CD14-positive monocyte (primary cell): Measurements from ENCODE around the gene UBE2D1. TPM values are rescaled to one million over a fixed set of nuclear protein-coding genes. Genes with fewer than 3 reads are reported as not detected.

Experiments
- DNase-seq, 3 donors: peaks; one replicate each; pipeline ENCODE4 v3.0.0-alpha.2; 2011 to 2022
- H2AFZ ChIP-seq: 2 replicates; pipeline ENCODE4 v1.6.0; 2012; ENCODE audit warnings: mild to moderate bottlenecking, low read depth, low read length, inconsistent platforms; ENCODE audit not compliant: insufficient read depth, poor library complexity, severe bottlenecking
- H3K27ac ChIP-seq, 2 donors: 1 replicate in 1 of 2; 2 replicates in 1 of 2; pipeline ENCODE4 v1.5.1; 2012 to 2013; ENCODE audit warnings: low read length in 2 of 2, control low read depth in 1 of 2, inconsistent platforms in 1 of 2, low read depth in 1 of 2, mild to moderate bottlenecking in 1 of 2
- H3K27me3 ChIP-seq, 2 donors: one replicate each; pipeline versions ENCODE4 v1.6.0 to v1.6.1; 2011 to 2013; ENCODE audit warnings: low read length in 2 of 2; ENCODE audit not compliant: control insufficient read depth in 2 of 2, insufficient read depth in 2 of 2
- H3K36me3 ChIP-seq, 2 donors: replicated peaks in 1 of 2; 1 replicate in 1 of 2; 2 replicates in 1 of 2; pipeline versions ENCODE4 v1.5.1 to v1.6.1; 2012 to 2013; ENCODE audit warnings: low read length in 2 of 2, control low read depth in 1 of 2, inconsistent platforms in 1 of 2, mild to moderate bottlenecking in 1 of 2; ENCODE audit not compliant: insufficient read depth in 2 of 2, control insufficient read depth in 1 of 2
- H3K4me1 ChIP-seq, 2 donors: 1 replicate in 1 of 2; 2 replicates in 1 of 2; pipeline versions ENCODE4 v1.5.1 to v1.6.1; 2012 to 2013; ENCODE audit warnings: low read length in 2 of 2, control low read depth in 1 of 2, inconsistent platforms in 1 of 2, mild to moderate bottlenecking in 1 of 2, moderate library complexity in 1 of 2; ENCODE audit not compliant: insufficient read depth in 2 of 2, control insufficient read depth in 1 of 2
- H3K4me2 ChIP-seq: replicated peaks from 2 replicates; pipeline ENCODE3; 2012; ENCODE audit warnings: low read length, moderate library complexity, mild to moderate bottlenecking; ENCODE audit not compliant: poor library complexity, severe bottlenecking; ENCODE audit errors: extremely low read depth
- H3K4me3 ChIP-seq, 3 experiments: fragments of 200-600 bp in 1 of 3; sonication (generic) in 1 of 3; replicated peaks in 1 of 3; 1 replicate in 2 of 3; 2 replicates in 1 of 3; pipeline ENCODE4 v1.5.1; 2011 to 2013; ENCODE audit warnings: low read length in 3 of 3, mild to moderate bottlenecking in 3 of 3, control low read depth in 2 of 3, low read depth in 2 of 3, inconsistent platforms in 1 of 3, moderate library complexity in 1 of 3
- H3K79me2 ChIP-seq: 2 replicates; pipeline ENCODE4 v1.6.0; 2012; ENCODE audit warnings: mild to moderate bottlenecking, control low read depth, inconsistent platforms, low read length, moderate library complexity; ENCODE audit not compliant: insufficient read depth
- H3K9ac ChIP-seq: 2 replicates; pipeline ENCODE4 v1.6.0; 2017; ENCODE audit warnings: low read length, mild to moderate bottlenecking; ENCODE audit not compliant: insufficient read depth, poor library complexity, severe bottlenecking
- H3K9me3 ChIP-seq, 2 donors: replicated peaks in 1 of 2; 1 replicate in 1 of 2; 2 replicates in 1 of 2; pipeline versions ENCODE4 v1.5.1 to v1.6.1; 2012 to 2013; ENCODE audit warnings: low read length in 2 of 2, control low read depth in 1 of 2; ENCODE audit not compliant: control insufficient read depth in 1 of 2, insufficient read depth in 1 of 2
- H4K20me1 ChIP-seq: 2 replicates; pipeline ENCODE4 v1.6.0; 2012; ENCODE audit warnings: mild to moderate bottlenecking, low read length, control low read depth, moderate library complexity; ENCODE audit not compliant: insufficient read depth
- H3K27ac Mint-ChIP-seq, 7 donors: one replicate each; pipeline ENCODE4 v1.8.0; 2020; ENCODE audit warnings: mild to moderate bottlenecking in 7 of 7, mixed read lengths in 7 of 7, moderate library complexity in 6 of 7, inconsistent platforms in 2 of 7
- H3K27me3 Mint-ChIP-seq, 3 donors: one replicate each; pipeline ENCODE4 v1.8.0; 2021 to 2022; ENCODE audit warnings: low read depth in 3 of 3, mild to moderate bottlenecking in 3 of 3, mixed read lengths in 3 of 3, moderate library complexity in 3 of 3, inconsistent platforms in 1 of 3
- H3K36me3 Mint-ChIP-seq, 2 donors: one replicate each; pipeline ENCODE4 v1.8.0; 2020; ENCODE audit warnings: mixed read lengths in 2 of 2, inconsistent platforms in 1 of 2, mild to moderate bottlenecking in 1 of 2
- H3K4me1 Mint-ChIP-seq: one replicate; pipeline ENCODE4 v1.8.0; 2020; ENCODE audit warnings: mild to moderate bottlenecking, mixed read lengths
- H3K4me3 Mint-ChIP-seq, 2 donors: one replicate each; pipeline ENCODE4 v1.8.0; 2020; ENCODE audit warnings: mild to moderate bottlenecking in 2 of 2, mixed read lengths in 2 of 2, moderate library complexity in 1 of 2
- H3K9me3 Mint-ChIP-seq, 7 donors: one replicate each; pipeline ENCODE4 v1.8.0; 2020 to 2022; ENCODE audit warnings: mixed read lengths in 7 of 7, mild to moderate bottlenecking in 6 of 7, moderate library complexity in 6 of 7, inconsistent platforms in 2 of 7
- CTCF ChIP-seq: fragments of 200-600 bp; IDR thresholded peaks from one replicate; pipeline ENCODE4 v1.8.0; 2022; ENCODE audit warnings: antibody characterized with exemption, mild to moderate bottlenecking
- WGBS: methylation state at CpG from one replicate; pipeline ENCODE4 v1.1.5; 2013; ENCODE audit warnings: missing lambda C conversion rate; ENCODE audit not compliant: insufficient coverage; 5-methylcytosine and 5-hydroxymethylcytosine counted together
- intact Hi-C, 2 donors: fragments of 100-400 bp; cut with micrococcal nuclease; formaldehyde crosslinking; loops; one replicate each; pipeline versions ENCODE4 v1.15.0 to v1.15.1; 2023
- polyA plus RNA-seq, 3 donors: library from polyadenylated mRNA; depleted of rRNA in 1 of 3; unstranded in 2 of 3; stranded (reverse) in 1 of 3; fragments of 300-500 nt in 2 of 3; fragments of >200 nt in 1 of 3; fragmentation: Illumina TruSeq in 2 of 3; gene quantifications; 1 replicate in 2 of 3; 2 replicates in 1 of 3; pipeline ENCODE4 v1.2.3, GENCODE V29; 2012 to 2021

UBE2D1 gene
- polyA plus RNA-seq, 3 donors = 47.7 to 119 (median 107) TPM

DNA sequence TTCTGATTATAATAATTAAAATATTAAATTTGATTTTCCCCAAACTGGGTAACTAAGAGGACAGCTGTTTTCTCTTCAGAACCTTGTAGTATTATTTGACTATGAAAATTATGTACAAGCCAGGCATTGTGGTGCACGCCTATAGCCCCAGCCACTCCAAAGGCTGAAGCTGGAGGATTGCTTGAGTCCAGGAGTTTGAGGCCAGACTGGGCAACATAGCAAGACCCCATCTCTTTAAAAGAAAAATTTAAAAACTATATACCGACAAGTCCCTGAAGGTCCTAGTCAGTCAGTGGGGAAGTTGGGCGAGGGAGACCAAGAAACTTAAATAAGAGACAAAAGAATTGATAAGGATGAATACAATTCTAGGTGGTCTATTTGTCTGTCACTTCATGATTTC, 27.1 kb upstream of the UBE2D1 start:
- TF ChIP-seq CTCF = no peak
- intact Hi-C loops = loop anchor here in 1 of 2 donors (5.0 kb wide), 1 partner anchor 45 kb away; no protein-coding TSS in a partner anchor

DNA sequence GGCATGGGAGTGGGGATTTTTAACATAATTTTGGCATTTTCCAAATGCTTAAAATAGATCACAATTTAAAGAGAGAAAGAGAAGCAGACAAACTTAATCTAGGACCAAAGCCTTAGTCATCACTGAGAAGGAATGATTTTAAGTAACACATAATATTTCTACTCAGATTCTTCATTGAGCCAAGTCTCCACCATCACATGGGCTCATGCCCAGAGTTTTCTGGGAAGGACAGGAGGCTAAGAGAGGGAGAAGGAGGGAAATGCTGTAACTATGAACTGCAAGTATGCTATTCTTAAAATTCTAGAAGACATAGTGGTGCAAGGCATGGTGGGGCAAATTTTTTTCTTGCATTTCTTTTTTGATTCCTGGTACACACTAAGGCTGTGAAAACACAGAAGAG, 23.8 kb upstream of the UBE2D1 start:
- H3K27ac ChIP-seq = no peak overlapping the region
- H3K9me3 ChIP-seq = no peaks in the 10 kb centered on the region
- Mint-ChIP-seq H3K4me3 (peak overlapping the region in 1 of 2 donors; percentile 4), H3K27ac (no peak overlapping the region), H3K9me3 (peaks cover 0 to 1% (median 0%) of the 10 kb centered on the region in 7 donors), H3K27me3 (peaks cover 5 to 17% (median 9%) of the 10 kb centered on the region in 3 donors), H3K4me1 (no peaks in the 10 kb centered on the region), H3K36me3 (no peaks in the 10 kb centered on the region)
- no peaks in the 10 kb centered on the region for H4K20me1 ChIP-seq
- peaks cover 2 to 10% of the 10 kb centered on the region in 2 donors for H3K27me3 ChIP-seq
- no peak overlapping the region for H2AFZ ChIP-seq
- no peaks in the 10 kb centered on the region for H3K79me2 ChIP-seq
- H3K4me1 ChIP-seq = no peaks in the 10 kb centered on the region
- DNase-seq = no peak
- intact Hi-C loops = no loop called here
- no peak overlapping the region for H3K9ac ChIP-seq
- no peak overlapping the region for H3K4me2 ChIP-seq
- no peaks in the 10 kb centered on the region for H3K36me3 ChIP-seq
- TF ChIP-seq CTCF = no peak
- no peak overlapping the region for H3K4me3 ChIP-seq

More for the DNA sequence above, 27.1 kb upstream of the UBE2D1 start:
- Histone ChIP-seq H3K27ac (no peak overlapping the region), H2AFZ (no peak overlapping the region), H3K4me2 (no peak overlapping the region), H3K79me2 (no peaks in the 10 kb centered on the region), H3K4me3 (no peak overlapping the region), H3K27me3 (peaks cover 3 to 12% of the 10 kb centered on the region in 2 donors), H3K36me3 (no peaks in the 10 kb centered on the region), H4K20me1 (no peaks in the 10 kb centered on the region), H3K4me1 (no peaks in the 10 kb centered on the region), H3K9me3 (no peaks in the 10 kb centered on the region), H3K9ac (no peak overlapping the region)
- H3K4me1 Mint-ChIP-seq = peaks cover 3% of the 10 kb centered on the region
- peaks cover 7 to 14% (median 12%) of the 10 kb centered on the region in 3 donors for H3K27me3 Mint-ChIP-seq
- H3K27ac Mint-ChIP-seq = no peak overlapping the region
- H3K4me3 Mint-ChIP-seq = no peak overlapping the region
- no peak for DNase-seq
- peaks cover 0 to 1% (median 0%) of the 10 kb centered on the region in 7 donors for H3K9me3 Mint-ChIP-seq
- H3K36me3 Mint-ChIP-seq = no peaks in the 10 kb centered on the region
- 100% methylated on average over 1 of the region's 3 CpGs for WGBS
